Activated CD8-positive, alpha-beta memory T cell treated with anti-CD3 and anti-CD28 coated beads, Interleukin-2, amount 50 U/mL, for 1 hour (primary cell): ENCODE data around the gene PRAMEF2.
"Not testable (repeated sequence)": the region's sequence is repeated elsewhere in the genome, so short reads cannot be mapped to it uniquely, and the experiment has no call there.

Source experiments
- DNase-seq: peaks from one replicate; pipeline ENCODE4 v3.0.0-alpha.2; 2020; ENCODE audit errors: extremely low read depth

Gene PRAMEF2

DNA sequence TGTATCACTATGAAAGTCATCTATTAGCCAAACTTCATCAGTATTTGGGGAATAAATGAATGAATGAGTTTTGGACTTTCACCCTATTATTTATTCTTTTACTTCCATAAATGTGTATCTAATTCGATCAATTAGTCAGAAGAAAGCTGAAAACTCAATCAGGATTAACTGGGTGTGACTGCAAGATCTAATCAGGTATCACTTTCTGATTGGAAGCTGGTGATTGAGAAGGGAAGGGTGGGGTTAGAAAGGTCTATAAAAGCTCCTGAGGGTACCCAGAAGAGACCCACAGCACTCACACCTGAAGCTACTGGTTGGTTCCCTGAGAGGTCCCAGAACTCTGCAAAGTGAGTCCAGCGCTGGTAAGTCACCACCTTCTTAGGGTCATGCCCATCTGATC lies at the start of gene PRAMEF2:
Gene PRAMEF2, plus strand, starts transcription at position 301 of the 400 bp plus-strand sequence. CDS start 1,924 bp downstream, outside the sequence.
- not testable (repeated sequence) for DNase-seq

DNA sequence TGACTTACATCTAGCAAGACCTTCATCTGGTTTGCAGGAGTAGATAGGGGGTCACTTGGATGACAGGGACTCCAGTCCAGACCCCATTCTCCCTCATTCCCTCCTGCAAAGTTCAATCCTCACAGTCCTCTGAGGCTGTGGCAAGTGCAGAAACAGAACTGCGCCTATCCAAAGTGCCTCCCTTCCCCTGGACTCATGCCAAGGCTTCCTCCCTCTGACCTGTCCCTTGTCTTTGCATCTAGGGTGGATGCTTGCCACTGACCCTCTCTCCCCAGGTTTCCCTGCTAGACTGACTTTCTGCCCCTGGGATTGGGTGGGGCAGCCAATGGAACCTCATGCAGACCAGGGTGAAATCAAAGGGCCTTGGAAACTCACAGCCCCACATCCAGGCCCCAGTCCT lies 47.0 kb upstream of the PRAMEF2 start:
- DNase-seq: no peak

DNA sequence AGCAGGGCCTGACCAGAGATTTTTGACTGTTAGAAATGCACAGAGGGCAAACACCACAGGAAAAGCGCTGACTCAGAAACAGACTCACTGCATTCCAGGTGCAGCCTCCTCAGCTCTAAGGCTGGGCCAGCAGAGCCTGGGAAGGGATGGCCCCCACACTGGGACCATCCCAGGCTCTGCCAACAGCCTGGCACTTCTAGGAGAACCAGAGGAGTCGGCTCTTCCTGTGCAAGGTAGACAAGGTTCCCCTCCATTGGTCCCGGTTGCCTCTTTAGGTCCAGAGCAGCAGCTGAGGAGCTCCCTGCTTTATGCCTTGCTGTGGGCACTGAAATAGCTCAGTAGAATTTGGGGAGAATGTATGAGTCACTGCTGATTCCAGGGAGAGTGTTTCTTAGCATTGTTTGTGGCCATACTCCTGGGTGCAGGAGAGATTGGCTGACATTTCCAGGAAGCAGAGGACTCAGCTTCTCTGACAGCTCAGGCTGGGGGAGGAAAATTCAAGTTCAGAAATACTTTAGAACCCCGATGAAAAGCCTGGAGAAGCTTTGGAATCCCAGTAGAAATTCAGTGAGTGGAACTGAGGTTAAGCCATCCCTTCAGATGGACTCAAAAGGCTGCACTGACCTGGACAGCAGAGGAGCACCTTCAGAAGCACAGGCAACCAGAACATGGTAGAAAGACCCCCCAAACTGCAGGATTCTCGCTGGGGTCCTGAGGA lies 46.0 kb upstream of the PRAMEF2 start:
- DNase-seq: no peak

DNA sequence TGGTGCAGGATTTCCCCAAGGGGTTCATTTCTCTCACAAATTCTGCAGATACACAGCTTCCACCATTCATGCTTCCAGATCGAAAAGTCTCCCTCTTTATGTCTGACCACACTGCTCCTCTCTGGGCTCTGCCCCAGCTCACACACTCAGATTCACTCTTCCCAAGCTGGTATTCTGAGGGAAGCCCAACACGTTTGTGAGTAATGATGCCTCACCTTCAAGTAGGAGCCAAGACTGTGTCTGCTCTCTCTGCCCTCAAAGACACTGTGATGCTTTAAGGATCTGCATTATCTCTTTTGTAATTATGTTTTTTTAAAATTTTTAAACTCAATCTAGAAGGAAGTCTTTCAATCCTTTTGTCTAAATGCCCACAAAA lies 45.5 kb upstream of the PRAMEF2 start:
- DNase-seq: no peak

GRCh38 chr1:12819061-12819460 lies 37.8 kb upstream of the PRAMEF2 start:
- not testable (repeated sequence) for DNase-seq

- not testable (repeated sequence) for DNase-seq
These were observed 25.6 kb upstream of the PRAMEF2 start, which contains the start of gene PRAMEF11 for GRCh38 chr1:12831310-12831709. PRAMEF11 (minus strand) TSS chr1:12831410; CDS start chr1:12828789, 2,621 bp downstream.

DNA sequence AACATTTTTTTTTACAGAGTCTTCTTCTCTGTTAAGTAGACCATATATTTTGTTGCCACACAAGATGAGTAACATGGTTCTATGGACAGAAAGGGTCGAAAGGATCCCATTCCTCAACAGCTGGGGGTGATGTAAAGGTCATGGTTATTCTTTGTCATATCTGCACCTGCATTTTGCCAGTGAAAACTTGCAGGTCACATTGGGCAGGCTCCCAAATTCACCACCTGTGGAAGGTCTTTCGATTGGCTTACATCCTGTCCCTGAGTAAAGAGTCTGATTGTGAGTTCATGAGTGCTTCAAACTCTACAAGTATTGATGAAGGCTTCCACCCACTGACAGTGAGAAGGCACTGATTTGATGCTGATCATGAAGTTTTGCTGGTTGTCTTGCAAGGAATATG lies 23.6 kb upstream of the PRAMEF2 start:
- DNase-seq: not testable (repeated sequence)

GRCh38 chr1:12848620-12849019 lies 8.3 kb upstream of the PRAMEF2 start, which contains the start of gene HNRNPCL1:
HNRNPCL1 (minus strand) TSS chr1:12848720; CDS start chr1:12848289, 431 bp downstream.
- DNase-seq: not testable (repeated sequence)

GRCh38 chr1:12851779-12852178 lies 5.1 kb upstream of the PRAMEF2 start:
- no peak for DNase-seq

DNA sequence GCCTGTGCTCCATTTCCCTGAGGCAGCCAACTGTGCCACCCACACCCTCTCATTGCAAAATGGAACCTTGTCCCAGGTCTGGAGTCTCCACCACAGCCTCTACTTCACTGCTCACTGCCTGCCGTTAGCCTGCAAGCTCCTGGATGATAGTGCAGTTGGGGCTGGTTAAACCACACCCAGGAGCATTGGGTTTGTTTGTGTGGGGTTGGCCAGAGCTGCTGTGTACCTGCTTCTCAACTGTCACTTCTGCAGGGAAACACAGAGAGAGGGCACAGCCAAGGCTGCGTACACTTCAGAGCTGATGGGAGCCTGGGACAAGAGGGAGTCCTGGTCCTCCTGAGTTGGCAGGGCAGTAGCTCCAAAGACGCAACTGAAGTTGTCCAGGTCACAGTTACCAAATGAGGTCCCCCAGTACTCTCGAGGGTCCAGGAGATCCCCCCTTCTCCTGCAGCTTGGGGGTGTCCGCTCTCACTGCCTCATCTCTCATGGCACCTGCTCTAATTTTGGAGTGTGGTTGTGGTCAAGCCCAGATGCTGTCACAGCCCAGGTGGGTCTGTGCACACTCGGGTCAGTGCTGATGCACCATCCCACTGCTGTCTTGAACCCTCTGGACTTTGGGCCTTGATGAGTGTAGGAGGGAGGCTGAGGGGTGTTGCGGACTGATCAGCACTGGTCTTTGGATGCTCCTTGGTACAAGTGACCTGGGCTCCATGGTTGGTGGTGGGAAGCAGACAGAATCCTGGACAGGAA lies 6.4 kb downstream of the PRAMEF2 start:
- not testable (repeated sequence) for DNase-seq

DNA sequence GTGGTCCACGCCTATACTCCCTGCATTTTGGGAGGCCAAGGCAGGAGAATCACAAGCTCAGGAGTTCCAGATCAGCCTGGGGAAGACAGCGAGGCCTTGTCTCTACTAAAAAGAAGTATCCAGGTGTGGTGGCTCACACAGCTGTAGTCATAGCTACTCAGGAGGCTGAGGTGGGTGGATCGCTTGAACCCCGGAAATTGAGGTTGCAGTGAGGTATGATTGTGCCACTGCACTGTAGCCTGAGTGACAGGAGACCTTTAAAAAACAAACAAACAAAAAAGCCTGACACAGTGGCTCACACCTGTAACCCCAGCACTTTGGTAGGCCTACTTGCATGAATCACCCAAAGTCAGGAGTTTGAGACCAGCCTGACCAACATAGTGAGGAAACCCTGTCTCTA lies 21.6 kb downstream of the PRAMEF2 start:
- not testable (repeated sequence) for DNase-seq

- DNase-seq: not testable (repeated sequence)
These were observed 29.2 kb downstream of the PRAMEF2 start, which contains the start of gene PRAMEF4 for GRCh38 chr1:12886101-12886500. PRAMEF4 (minus strand) TSS chr1:12886201; CDS start chr1:12883394, 2,807 bp downstream.

- DNase-seq: not testable (repeated sequence)
These were observed 41.3 kb downstream of the PRAMEF2 start, which contains the start of gene PRAMEF10 for GRCh38 chr1:12898170-12898569. PRAMEF10 (minus strand) TSS chr1:12898270; CDS start chr1:12895847, 2,423 bp downstream.

DNA sequence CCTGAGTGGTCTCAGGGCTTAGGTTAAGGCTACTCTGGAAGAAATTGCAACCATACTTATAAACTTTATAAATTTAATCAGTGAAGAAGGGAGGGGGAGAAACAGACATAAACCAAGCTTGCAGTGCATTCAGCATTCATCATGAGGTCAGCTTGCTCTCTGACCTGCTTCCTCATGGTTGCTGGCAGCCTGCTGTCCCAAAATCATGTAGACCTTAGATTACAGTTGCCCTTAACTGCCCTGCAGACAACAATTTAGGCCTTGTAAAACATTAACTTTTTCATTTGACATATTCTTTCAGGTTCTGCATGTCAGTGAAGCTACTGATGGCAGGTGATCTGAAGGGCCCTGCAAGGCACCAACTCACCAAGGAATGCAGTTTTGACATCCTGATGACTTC lies 42.3 kb downstream of the PRAMEF2 start:
- DNase-seq: not testable (repeated sequence)

DNA sequence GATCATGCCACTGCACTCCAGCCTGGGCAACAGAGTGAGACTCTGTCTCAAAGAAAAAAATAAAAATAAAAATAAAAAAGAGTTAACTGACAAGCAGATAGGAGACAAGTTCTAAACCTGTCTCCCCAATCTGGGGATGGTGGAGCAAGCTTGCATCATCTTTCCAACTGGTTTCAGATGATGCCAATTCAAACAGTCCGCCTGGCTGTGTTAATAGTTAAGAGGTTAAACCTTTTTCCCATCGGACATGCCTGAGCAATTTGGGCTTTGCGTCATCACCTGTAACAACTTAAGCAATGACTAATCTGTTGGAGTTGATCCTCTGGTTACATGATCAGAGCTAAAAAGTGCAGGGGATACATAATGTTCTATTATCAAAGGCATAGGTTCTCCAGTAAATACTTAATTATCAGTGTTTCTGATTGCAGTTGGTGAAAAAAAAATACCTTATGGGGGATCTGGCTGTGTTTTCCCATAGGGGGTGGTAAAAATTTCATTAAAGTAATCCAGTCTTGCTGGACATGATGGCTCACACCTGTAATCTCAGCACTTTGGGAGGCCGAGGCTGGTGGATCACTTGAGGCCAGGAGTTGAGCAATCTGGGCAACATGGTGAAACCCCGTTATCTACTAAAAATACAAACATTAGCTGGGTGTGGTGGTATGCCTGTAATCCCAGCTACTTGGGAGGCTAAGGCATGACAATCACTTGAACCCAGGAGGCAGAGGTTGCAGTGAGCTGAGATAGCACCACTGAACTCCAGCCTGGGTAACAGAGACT lies 47.1 kb downstream of the PRAMEF2 start:
- DNase-seq: not testable (repeated sequence)
